Astrocyte of the spinal cord (primary cell): ENCODE results near the gene RPS24.

ENCODE experiments used
- DNase-seq: peaks from one replicate; pipeline ENCODE4 v3.0.0; 2011; ENCODE audit warnings: low read depth, low spot score
- H3K4me3 ChIP-seq: 2 replicates; pipeline ENCODE4 v1.5.1; 2011; ENCODE audit warnings: low read depth, mild to moderate bottlenecking, low read length, moderate library complexity
- CTCF ChIP-seq: IDR thresholded peaks from 2 replicates; pipeline ENCODE4 v1.5.1; 2012; ENCODE audit warnings: low read depth, mild to moderate bottlenecking, low read length, inconsistent platforms
- in situ Hi-C: cut with HindIII; loops from 2 replicates; pipeline ENCODE4 v1.10.0; 2017; ENCODE audit warnings: low sequenced_read_pairs

RPS24 gene

GRCh38 chr10:78035933-78036583 lies 2.4 kb downstream of the RPS24 start:
- in situ Hi-C loops: no loop called here
- DNase-seq: no peak
- H3K4me3 ChIP-seq: no peak overlapping the region
- TF ChIP-seq CTCF: no peak

DNA sequence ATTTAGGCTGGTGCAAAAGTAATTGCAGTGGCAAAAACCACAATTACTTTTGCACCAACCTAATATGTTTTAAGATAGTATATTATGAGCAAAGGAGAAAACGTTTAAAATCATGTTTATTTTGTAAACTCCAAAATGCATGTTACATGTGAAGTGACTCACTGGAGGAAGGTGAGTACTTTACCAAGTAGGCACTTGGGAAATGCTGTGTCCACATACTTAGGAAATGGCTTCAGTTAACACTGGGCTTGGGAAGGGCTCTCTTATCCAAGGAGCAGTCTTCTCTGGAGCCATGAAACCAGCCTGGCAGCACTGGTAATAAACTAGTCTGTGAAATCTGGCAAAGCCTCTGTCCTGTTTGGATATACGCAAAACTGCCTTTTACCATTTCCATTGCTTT lies 4.4 kb downstream of the RPS24 start:
- no peak for DNase-seq
- TF ChIP-seq CTCF: no peak
- in situ Hi-C loops: no loop called here
- H3K4me3 ChIP-seq: no peak overlapping the region

- in situ Hi-C loops: no loop called here
- no peak for DNase-seq
- H3K4me3 ChIP-seq: no peak overlapping the region
- no peak for TF ChIP-seq CTCF
Observed at GRCh38 chr10:78038791-78039547, 5.3 kb downstream of the RPS24 start.

DNA sequence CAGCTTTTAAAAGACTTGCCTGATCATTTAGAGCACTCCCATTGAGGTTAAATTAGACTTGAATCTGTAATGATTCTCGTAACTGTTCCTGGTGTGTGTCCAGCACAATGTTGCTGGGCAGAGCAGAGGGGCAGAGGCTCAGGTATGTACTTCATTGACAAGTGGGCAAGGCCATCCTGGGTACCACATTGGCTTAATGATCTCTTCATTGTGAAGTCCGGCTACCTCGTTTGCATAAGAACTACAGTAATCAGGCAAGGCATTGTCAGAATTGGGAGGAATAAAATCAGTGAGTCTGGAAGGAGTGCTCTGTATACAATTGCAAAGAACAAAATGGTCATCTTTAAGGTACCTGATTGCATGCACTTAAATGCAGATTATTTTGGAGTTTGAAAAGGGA lies 6.1 kb downstream of the RPS24 start:
- H3K4me3 ChIP-seq: no peak overlapping the region
- in situ Hi-C loops: no loop called here
- TF ChIP-seq CTCF: no peak
- no peak for DNase-seq

DNA sequence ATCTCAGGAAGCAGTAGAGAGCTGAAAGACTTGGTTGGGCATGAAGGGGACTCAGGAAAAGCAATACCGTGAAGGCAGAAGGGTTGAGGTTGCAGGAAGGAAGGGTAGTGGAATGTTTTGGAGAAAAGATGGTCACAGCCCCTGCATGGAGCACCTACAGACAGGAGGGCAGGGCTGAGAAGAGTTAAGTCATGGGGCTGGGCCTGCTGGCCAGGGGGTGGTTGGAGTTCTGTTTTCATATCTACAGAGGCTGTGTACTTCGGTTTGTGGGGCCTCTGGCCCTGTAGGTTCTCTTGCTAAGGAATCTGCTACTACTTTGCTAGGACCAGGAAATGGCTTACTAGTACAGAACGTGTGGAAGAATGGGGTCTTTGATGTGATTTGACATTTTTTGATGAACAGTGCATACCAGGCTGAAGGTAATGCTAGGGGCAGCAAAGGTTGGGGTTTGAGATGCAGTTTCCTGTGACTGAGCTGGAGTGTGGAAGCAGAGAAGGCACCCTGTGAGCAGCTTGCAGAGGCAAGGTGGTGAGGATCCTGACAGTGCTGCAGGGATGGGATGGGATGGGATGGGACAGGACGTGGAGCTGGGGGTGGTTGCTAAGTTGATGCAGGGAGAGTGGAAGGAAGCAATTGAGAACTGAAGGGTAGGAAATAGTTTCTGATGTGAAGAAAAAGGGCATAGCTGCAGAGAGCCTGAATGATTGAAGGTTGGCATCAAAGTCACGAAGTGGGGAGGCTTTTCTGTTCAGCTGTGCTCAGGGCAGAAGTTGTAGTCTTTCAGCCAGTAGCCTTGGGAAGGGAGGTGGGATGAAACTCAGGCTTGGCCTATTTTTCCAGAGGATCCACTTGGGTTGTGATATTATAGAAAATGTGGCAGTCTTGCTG lies 7.8 kb downstream of the RPS24 start:
- no peak for TF ChIP-seq CTCF
- in situ Hi-C loops: no loop called here
- DNase-seq: no peak
- no peak overlapping the region for H3K4me3 ChIP-seq

DNA sequence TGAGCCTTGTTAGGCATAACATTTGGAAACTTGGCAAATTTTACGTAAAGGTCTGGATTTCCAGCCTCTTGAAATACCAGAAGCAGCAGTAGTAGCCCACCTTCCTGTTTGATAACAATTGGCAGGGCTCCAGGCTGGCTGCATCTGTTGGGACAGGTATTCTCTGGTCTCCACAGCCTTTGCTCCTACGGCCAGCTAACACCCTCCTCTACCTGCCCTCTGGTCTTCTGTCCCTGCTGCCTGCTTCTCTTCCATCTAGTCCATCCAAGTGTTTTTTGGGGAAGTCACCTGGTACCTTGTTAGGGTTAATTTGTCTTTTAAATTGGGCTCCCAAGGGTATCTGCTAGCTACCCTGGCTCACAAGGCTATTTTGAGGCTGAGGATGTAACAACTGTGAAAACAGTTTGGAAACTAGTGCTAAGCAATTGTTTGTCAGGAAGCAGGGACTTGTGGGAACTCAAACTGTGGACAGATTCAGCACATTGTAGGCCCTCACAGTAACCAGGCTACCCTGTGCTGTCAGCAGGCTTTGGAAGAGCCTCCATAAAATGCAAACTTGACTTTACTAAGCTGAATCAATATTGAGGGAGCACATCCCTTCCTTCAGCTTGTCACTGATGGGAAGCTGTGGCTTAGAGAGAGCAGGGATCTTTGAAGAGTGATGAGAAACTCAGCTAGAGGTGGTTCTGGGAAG lies 8.5 kb downstream of the RPS24 start:
- DNase-seq: no peak
- H3K4me3 ChIP-seq: no peak overlapping the region
- in situ Hi-C loops: no loop called here
- TF ChIP-seq CTCF: no peak
